ENCODE data around the gene KIF24.

The KIF24 gene

DNA sequence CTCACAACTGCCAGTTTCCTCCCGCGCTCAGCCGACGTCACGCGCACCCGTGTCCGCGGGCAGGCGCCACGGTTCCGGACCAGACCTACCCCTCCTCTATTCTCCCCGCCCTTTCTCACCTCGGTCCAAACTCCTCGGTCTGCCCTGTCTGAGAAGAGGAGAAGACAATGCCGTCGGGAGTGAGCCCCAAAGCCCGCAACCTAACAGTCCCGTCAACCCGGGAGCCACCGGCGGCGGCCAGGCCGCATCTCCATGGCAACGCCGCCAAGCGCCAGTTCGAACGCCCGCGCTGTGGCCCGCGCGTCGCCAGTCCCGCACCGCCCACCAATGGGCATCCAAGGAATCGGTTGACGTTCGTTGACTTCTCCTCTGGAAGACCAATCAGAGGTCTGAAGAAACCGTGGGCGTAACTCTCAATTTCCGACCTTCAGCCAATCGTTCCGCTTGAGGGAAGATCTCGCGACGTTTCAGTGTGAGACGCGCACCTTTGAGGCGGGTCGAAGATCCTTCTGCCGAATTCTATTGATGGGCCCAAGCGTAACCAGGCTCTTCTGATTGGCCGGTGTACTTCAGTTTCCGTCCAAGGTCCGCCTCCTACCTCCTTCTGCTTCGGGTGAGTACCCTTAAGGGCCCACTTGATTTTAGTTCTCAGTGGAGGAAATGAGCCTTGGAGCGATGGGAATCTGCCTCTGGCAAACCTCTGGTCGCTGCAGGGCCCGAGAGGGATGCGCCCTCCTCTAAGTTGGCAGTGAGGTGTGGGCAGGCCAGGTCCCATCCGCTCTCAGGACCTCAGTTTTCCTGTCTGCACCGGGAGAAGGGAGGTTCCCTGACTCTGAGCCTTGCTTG, at the start of gene KIF24, which contains the start of gene NUDT2:
Gene KIF24, minus strand, starts transcription at position 282 of the 846 bp plus-strand sequence. CDS start 17,922 bp downstream, outside the sequence.
Gene NUDT2, plus strand, starts transcription at position 583 of the 846 bp plus-strand sequence. CDS start 9,471 bp downstream, outside the sequence.
- H3K36me3 ChIP-seq (replicated peaks), result no peaks in the 10 kb centered on the region
- no peaks in the 10 kb centered on the region for H3K27me3 ChIP-seq (ENCODE audit: low read depth)
- DNase-seq (ENCODE audit: low spot score in 2 of 2), result peak; percentile 98 to 99
- in situ Hi-C loops (cut with MboI; ENCODE audit: low sequenced_read_pairs), result no loop called here
- H3K4me1 ChIP-seq, result peaks cover 26% of the 10 kb centered on the region
- H3K9me3 ChIP-seq, result no peaks in the 10 kb centered on the region
- peak within 1 kb of the TSS; percentile 81 for H3K4me3 ChIP-seq

- no peak overlapping the region for H3K4me3 ChIP-seq
- no peaks in the 10 kb centered on the region for H3K27me3 ChIP-seq (ENCODE audit: low read depth)
- H3K9me3 ChIP-seq, result no peaks in the 10 kb centered on the region
- H3K36me3 ChIP-seq (replicated peaks), result no peaks in the 10 kb centered on the region
- H3K4me1 ChIP-seq, result peaks cover 13% of the 10 kb centered on the region
- DNase-seq (ENCODE audit: low spot score in 2 of 2), result no peak
- in situ Hi-C loops (cut with MboI; ENCODE audit: low sequenced_read_pairs), result loop anchor here (5.0 kb wide), 1 partner anchor 41 kb away; no protein-coding TSS in a partner anchor
Measured at GRCh38 chr9:34378376-34379060, 49.5 kb upstream of the KIF24 start.

DNA sequence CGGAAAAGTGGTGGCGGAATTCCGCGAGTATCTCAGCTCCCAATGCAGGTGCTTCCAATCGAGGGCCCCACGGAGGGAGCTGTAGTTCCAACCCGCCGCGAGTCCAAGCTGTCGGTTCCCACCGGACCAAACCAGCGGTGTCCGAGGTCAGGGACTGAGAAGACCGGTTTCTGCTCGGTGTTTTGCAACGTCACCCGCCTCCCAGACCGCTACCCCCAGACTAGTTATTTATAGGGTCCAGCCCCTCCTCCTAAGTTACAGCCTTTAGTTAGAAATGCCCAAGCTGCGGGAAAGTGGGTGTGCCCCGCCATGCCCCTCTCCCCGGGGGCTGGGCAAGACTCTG, 48.3 kb upstream of the KIF24 start:
- in situ Hi-C loops (cut with MboI; ENCODE audit: low sequenced_read_pairs), result loop anchor here (5.0 kb wide), 1 partner anchor 40 kb away; no protein-coding TSS in a partner anchor
- Histone ChIP-seq H3K9me3 (no peaks in the 10 kb centered on the region), H3K36me3 (replicated peaks) (no peaks in the 10 kb centered on the region), H3K4me1 (peaks cover 13% of the 10 kb centered on the region), H3K4me3 (peak overlapping the region; percentile 74), H3K27me3 (ENCODE audit: low read depth) (no peaks in the 10 kb centered on the region)
- DNase-seq (ENCODE audit: low spot score in 2 of 2), result no peak

DNA sequence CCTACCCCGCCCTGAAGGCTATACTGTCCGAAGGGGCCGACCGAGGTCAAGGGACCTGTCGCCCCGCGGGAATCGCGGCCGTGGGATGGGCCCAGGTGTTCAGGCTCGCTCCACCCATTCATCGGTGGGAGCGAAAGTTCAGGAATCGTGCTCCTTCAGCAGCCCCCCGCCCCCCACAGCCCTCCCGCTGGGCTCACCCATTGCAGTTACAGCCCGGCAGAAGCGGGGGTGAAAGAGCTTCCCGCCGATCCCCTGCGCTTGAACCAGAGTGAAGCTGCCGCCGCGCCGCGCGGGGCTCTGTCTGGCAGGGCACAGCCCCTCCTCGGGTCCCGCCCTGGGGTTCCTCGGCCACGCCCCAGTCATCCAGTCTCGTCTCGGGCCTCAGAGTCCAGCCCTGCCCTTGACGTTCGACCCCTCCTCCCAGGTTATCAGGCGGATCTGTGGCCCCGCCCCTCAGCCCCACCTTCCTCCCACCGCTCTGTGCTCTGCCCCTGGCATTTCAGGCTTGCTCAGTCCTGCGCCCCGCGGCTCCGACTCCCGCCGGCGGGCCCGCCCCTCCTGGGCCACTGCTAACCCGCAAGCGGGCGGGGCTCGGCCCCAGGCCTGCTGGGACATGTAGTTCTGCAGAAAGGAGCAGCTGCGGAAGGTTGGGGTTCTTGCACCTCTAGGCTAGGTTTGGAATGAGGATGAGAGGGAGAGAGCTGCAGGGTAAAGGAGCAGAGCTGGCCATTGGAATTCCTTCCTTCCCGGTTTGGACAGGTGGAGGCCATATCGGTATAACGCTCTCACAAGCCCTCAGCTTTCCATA, 47.7 kb upstream of the KIF24 start, which contains the start of gene MYORG:
Gene MYORG, minus strand, starts transcription at position 303 of the 808 bp plus-strand sequence. CDS start 3,955 bp downstream, outside the sequence.
- peak within 1 kb of the TSS; percentile 74 for H3K4me3 ChIP-seq
- DNase-seq (ENCODE audit: low spot score in 2 of 2), result peak; percentile 98 to 100
- in situ Hi-C loops (cut with MboI; ENCODE audit: low sequenced_read_pairs), result loop anchor here (5.0 kb wide), 1 partner anchor 39 kb away; no protein-coding TSS in a partner anchor
- H3K4me1 ChIP-seq, result peaks cover 13% of the 10 kb centered on the region
- no peaks in the 10 kb centered on the region; the same call in 1 of the 2 replicates for H3K36me3 ChIP-seq (replicated peaks)
- no peaks in the 10 kb centered on the region for H3K9me3 ChIP-seq
- no peaks in the 10 kb centered on the region for H3K27me3 ChIP-seq (ENCODE audit: low read depth)

GRCh38 chr9:34375901-34376595, 47.0 kb upstream of the KIF24 start:
- peaks cover 13% of the 10 kb centered on the region for H3K4me1 ChIP-seq
- DNase-seq (ENCODE audit: low spot score in 2 of 2), result peak; percentile 22 to 69
- in situ Hi-C loops (cut with MboI; ENCODE audit: low sequenced_read_pairs), result loop anchor here (5.0 kb wide), 1 partner anchor 39 kb away; no protein-coding TSS in a partner anchor

GRCh38 chr9:34374905-34375552, 46.0 kb upstream of the KIF24 start:
- Histone ChIP-seq H3K4me1 (peaks cover 13% of the 10 kb centered on the region), H3K27me3 (ENCODE audit: low read depth) (no peaks in the 10 kb centered on the region), H3K4me3 (no peak overlapping the region), H3K36me3 (replicated peaks) (peaks cover 4% of the 10 kb centered on the region; the same call in 1 of the 2 replicates), H3K9me3 (no peaks in the 10 kb centered on the region)
- in situ Hi-C loops (cut with MboI; ENCODE audit: low sequenced_read_pairs), result loop anchor here (5.0 kb wide), 1 partner anchor 38 kb away; no protein-coding TSS in a partner anchor
- no peak for DNase-seq (ENCODE audit: low spot score in 2 of 2)

More at GRCh38 chr9:34375901-34376595, 47.0 kb upstream of the KIF24 start:
- Histone ChIP-seq H3K9me3 (no peaks in the 10 kb centered on the region), H3K27me3 (ENCODE audit: low read depth) (no peaks in the 10 kb centered on the region), H3K4me3 (peak overlapping the region; percentile 74), H3K36me3 (replicated peaks) (peaks cover 1% of the 10 kb centered on the region; the same call in 1 of the 2 replicates)

DNA sequence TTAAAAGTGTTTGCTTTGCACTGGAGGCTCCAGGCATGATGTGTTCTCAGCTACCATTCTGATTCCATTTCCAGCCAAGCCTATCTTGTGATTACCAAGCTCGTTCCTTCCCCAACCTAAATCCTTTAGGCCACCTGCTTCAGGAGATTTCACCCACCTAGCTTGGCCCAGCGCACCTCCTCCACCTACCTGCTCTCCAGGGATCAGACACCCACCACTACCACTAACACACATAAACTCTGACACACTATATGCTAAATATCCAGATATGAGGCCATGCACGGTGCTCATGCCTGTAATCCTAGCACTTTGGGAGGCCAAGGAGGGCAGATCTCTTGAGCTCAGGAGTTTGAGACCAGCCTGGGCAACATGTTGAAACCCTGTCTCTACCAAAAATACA, 45.3 kb upstream of the KIF24 start:
- Histone ChIP-seq H3K4me3 (no peak overlapping the region), H3K36me3 (replicated peaks) (peaks cover 4% of the 10 kb centered on the region; the same call in 1 of the 2 replicates), H3K27me3 (ENCODE audit: low read depth) (no peaks in the 10 kb centered on the region), H3K9me3 (no peaks in the 10 kb centered on the region), H3K4me1 (peaks cover 8% of the 10 kb centered on the region)
- no peak for DNase-seq (ENCODE audit: low spot score in 2 of 2)
- in situ Hi-C loops (cut with MboI; ENCODE audit: low sequenced_read_pairs), result no loop called here

GRCh38 chr9:34373749-34374148, 44.7 kb upstream of the KIF24 start:
- no peak for DNase-seq (ENCODE audit: low spot score in 2 of 2)
- H3K4me3 ChIP-seq, result no peak overlapping the region
- peaks cover 4% of the 10 kb centered on the region; the same call in 1 of the 2 replicates for H3K36me3 ChIP-seq (replicated peaks)
- in situ Hi-C loops (cut with MboI; ENCODE audit: low sequenced_read_pairs), result no loop called here
- no peaks in the 10 kb centered on the region for H3K9me3 ChIP-seq
- no peaks in the 10 kb centered on the region for H3K27me3 ChIP-seq (ENCODE audit: low read depth)
- peaks cover 6% of the 10 kb centered on the region for H3K4me1 ChIP-seq

- H3K4me1 ChIP-seq, result peaks cover 6% of the 10 kb centered on the region
- no peak for DNase-seq (ENCODE audit: low spot score in 2 of 2)
- peaks cover 4% of the 10 kb centered on the region; the same call in 1 of the 2 replicates for H3K36me3 ChIP-seq (replicated peaks)
- peaks cover 7% of the 10 kb centered on the region for H3K9me3 ChIP-seq
- H3K4me3 ChIP-seq, result no peak overlapping the region
- H3K27me3 ChIP-seq (ENCODE audit: low read depth), result no peaks in the 10 kb centered on the region
- in situ Hi-C loops (cut with MboI; ENCODE audit: low sequenced_read_pairs), result no loop called here
Measured at GRCh38 chr9:34372467-34373011, 43.5 kb upstream of the KIF24 start.

DNA sequence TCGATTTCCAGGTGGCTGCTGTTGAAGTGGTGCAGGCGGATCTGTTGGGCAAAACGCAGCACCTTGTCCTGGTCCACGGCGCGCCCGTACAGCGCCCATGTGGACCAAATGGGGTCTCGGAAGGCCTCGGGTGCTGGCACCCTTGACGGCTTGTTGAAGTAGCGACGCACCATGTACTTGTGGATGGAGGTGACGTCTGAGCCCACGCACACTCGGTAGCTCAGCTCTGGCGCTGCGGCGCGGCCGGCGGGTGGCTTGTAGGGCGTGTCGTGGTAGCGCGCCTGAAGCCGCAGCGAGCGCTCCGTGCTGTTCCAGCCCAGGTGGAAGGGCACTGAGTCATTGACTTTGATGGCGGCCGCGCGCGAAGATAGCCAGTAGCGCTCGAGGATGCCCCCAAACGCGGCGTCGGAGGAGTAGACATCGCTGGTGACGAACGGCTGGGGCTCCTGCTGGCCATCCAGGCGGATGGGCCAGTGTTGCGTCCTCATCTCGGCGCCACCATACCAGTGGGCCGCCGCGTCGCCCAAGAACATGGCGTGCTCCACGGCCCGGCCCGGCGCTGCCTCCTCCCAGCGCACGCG, 42.9 kb upstream of the KIF24 start:
- Histone ChIP-seq H3K4me1 (peaks cover 6% of the 10 kb centered on the region), H3K4me3 (no peak overlapping the region), H3K36me3 (replicated peaks) (peaks cover 4% of the 10 kb centered on the region; the same call in 1 of the 2 replicates), H3K27me3 (ENCODE audit: low read depth) (no peaks in the 10 kb centered on the region), H3K9me3 (peaks cover 7% of the 10 kb centered on the region)
- in situ Hi-C loops (cut with MboI; ENCODE audit: low sequenced_read_pairs), result no loop called here
- DNase-seq (ENCODE audit: low spot score in 2 of 2), result no peak

- DNase-seq (ENCODE audit: low spot score in 2 of 2), result no peak
- Histone ChIP-seq H3K27me3 (ENCODE audit: low read depth) (no peaks in the 10 kb centered on the region), H3K9me3 (peaks cover 7% of the 10 kb centered on the region), H3K36me3 (replicated peaks) (peaks cover 4% of the 10 kb centered on the region; the same call in 1 of the 2 replicates), H3K4me3 (no peak overlapping the region), H3K4me1 (peaks cover 6% of the 10 kb centered on the region)
- in situ Hi-C loops (cut with MboI; ENCODE audit: low sequenced_read_pairs), result no loop called here
Measured at GRCh38 chr9:34370970-34371880, 42.2 kb upstream of the KIF24 start.
